Measurements from ENCODE around the gene ARID4B. TPM values are rescaled to one million over a fixed set of nuclear protein-coding genes. Genes with fewer than 3 reads are reported as not detected.

ARID4B gene
- polyA plus RNA-seq, 4 donors = 10.3 to 26.6 (median 12.6) TPM

- Histone ChIP-seq H3K4me1 (ENCODE audit: control insufficient read depth in 3 of 3, insufficient read depth in 2 of 3, low read depth in 1 of 3, low read length in 2 of 3) (peaks cover 1 to 10% (median 4%) of the 10 kb centered on the region in 3 donors), H3K27me3 (ENCODE audit: control insufficient read depth in 3 of 3, insufficient read depth in 3 of 3, low read length in 3 of 3) (no peaks in the 10 kb centered on the region), H3K36me3 (ENCODE audit: control insufficient read depth in 3 of 3, insufficient read depth in 2 of 3, low read depth in 1 of 3, low read length in 3 of 3) (peaks cover 0 to 15% (median 3%) of the 10 kb centered on the region in 3 donors), H3K4me3 (ENCODE audit: low read depth in 1 of 3, low read length in 3 of 3) (peak overlapping the region; percentile 93 to 100 (median 99)), H3K27ac (ENCODE audit: low read depth in 1 of 3, low read length in 2 of 3) (peak overlapping the region; percentile 79 to 99 (median 97)), H3K9me3 (ENCODE audit: control insufficient read depth in 2 of 2, insufficient read depth in 1 of 2, low read depth in 1 of 2, low read length in 1 of 2) (no peaks in the 10 kb centered on the region)
- peak; percentile 48 to 74 for DNase-seq
- no peak for FAIRE-seq
- WGBS, 3 donors = 0 to 1% (median 0%) methylated on average over 64 to 78 of the region's 78 CpGs
Observed at GRCh38 chr1:235326719-235327558, 1.0 kb downstream of the ARID4B start.

GRCh38 chr1:235325854-235326253 lies 2.1 kb downstream of the ARID4B start:
- 3 to 19% (median 8%) methylated on average over 2 of the region's 2 CpGs for WGBS, 3 donors
- Histone ChIP-seq H3K9me3 (ENCODE audit: control insufficient read depth in 2 of 2, insufficient read depth in 1 of 2, low read depth in 1 of 2, low read length in 1 of 2) (no peaks in the 10 kb centered on the region), H3K27ac (ENCODE audit: low read depth in 1 of 3, low read length in 2 of 3) (no peak overlapping the region), H3K27me3 (ENCODE audit: control insufficient read depth in 3 of 3, insufficient read depth in 3 of 3, low read length in 3 of 3) (no peaks in the 10 kb centered on the region), H3K36me3 (ENCODE audit: control insufficient read depth in 3 of 3, insufficient read depth in 2 of 3, low read depth in 1 of 3, low read length in 3 of 3) (peaks cover 0 to 22% (median 3%) of the 10 kb centered on the region in 3 donors), H3K4me1 (ENCODE audit: control insufficient read depth in 3 of 3, insufficient read depth in 2 of 3, low read depth in 1 of 3, low read length in 2 of 3) (peaks cover 0 to 6% (median 0%) of the 10 kb centered on the region in 3 donors), H3K4me3 (ENCODE audit: low read depth in 1 of 3, low read length in 3 of 3) (peak overlapping the region in 1 of 3 donors; percentile 99)
- FAIRE-seq (no peak), DNase-seq (no peak)

DNA sequence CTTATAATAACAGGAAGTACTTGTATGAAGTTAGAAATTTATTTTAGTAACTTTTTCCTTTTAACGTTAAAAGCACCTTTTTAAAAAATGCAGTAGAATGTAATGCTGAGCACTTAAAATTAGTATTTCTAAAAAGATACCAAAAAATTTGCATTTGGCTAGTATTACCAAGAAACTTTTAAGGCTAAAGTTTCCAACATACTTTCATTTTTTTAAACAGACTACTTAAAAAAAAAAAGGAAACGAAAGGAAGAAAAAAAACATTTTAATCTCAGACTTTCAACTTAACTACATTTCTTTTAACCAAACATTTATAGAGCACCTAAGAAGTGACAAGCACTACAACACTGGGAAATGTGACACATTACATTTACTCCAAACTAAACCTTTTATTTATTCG lies 2.8 kb downstream of the ARID4B start:
- Histone ChIP-seq H3K27ac (ENCODE audit: low read depth in 1 of 3, low read length in 2 of 3) (no peak overlapping the region), H3K4me1 (ENCODE audit: control insufficient read depth in 3 of 3, insufficient read depth in 2 of 3, low read depth in 1 of 3, low read length in 2 of 3) (peaks cover 0 to 2% (median 2%) of the 10 kb centered on the region in 3 donors), H3K36me3 (ENCODE audit: control insufficient read depth in 3 of 3, insufficient read depth in 2 of 3, low read depth in 1 of 3, low read length in 3 of 3) (peaks cover 2 to 22% (median 3%) of the 10 kb centered on the region in 3 donors), H3K4me3 (ENCODE audit: low read depth in 1 of 3, low read length in 3 of 3) (no peak overlapping the region), H3K27me3 (ENCODE audit: control insufficient read depth in 3 of 3, insufficient read depth in 3 of 3, low read length in 3 of 3) (no peaks in the 10 kb centered on the region), H3K9me3 (ENCODE audit: control insufficient read depth in 2 of 2, insufficient read depth in 1 of 2, low read depth in 1 of 2, low read length in 1 of 2) (no peaks in the 10 kb centered on the region)
- FAIRE-seq (no peak), DNase-seq (no peak)
- 16 to 18% (median 16%) methylated on average over 3 of the region's 3 CpGs for WGBS, 3 donors

GRCh38 chr1:235324296-235324695 lies 3.7 kb downstream of the ARID4B start:
- Histone ChIP-seq H3K4me3 (ENCODE audit: low read depth in 1 of 3, low read length in 3 of 3) (no peak overlapping the region), H3K27me3 (ENCODE audit: control insufficient read depth in 3 of 3, insufficient read depth in 3 of 3, low read length in 3 of 3) (no peaks in the 10 kb centered on the region), H3K36me3 (ENCODE audit: control insufficient read depth in 3 of 3, insufficient read depth in 2 of 3, low read depth in 1 of 3, low read length in 3 of 3) (peaks cover 2 to 26% (median 3%) of the 10 kb centered on the region in 3 donors), H3K27ac (ENCODE audit: low read depth in 1 of 3, low read length in 2 of 3) (peak overlapping the region in 1 of 3 donors; percentile 23), H3K4me1 (ENCODE audit: control insufficient read depth in 3 of 3, insufficient read depth in 2 of 3, low read depth in 1 of 3, low read length in 2 of 3) (peaks cover 0 to 2% (median 2%) of the 10 kb centered on the region in 3 donors), H3K9me3 (ENCODE audit: control insufficient read depth in 2 of 2, insufficient read depth in 1 of 2, low read depth in 1 of 2, low read length in 1 of 2) (no peaks in the 10 kb centered on the region)
- FAIRE-seq = no peak
- DNase-seq = no peak
- WGBS, 3 donors = 85 to 89% (median 87%) methylated on average over 5 of the region's 5 CpGs

DNA sequence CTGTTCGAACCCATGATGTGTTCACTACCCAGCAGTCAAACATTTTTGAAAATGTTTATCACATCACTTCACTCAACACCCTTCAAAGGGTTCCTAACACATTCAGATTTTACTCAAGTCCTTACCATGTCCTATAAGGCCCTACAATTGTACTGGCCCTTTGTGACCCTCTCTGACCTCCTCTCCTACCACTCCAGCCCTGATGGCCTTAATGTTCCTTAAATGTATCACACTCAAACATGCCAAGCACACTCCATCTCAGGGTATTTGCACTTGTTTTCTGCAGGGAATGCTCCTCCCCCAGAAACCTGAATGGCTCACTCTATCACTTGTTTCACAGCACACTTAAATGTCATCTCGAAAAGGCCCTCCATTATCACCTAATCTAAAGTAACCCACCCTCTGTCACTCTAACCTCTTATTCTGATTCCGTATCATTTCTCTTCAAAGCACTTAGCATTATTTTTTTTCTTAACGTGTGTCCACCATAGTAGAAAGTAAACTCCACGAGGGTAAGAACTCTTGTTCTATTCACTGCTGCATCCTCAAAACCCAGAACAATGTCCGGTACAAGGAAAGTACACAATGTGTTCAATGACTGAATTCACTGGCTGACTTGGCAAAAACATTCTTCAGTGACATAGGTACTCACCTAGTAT lies 7.3 kb downstream of the ARID4B start:
- Histone ChIP-seq H3K27me3 (ENCODE audit: control insufficient read depth in 3 of 3, insufficient read depth in 3 of 3, low read length in 3 of 3) (no peaks in the 10 kb centered on the region), H3K4me1 (ENCODE audit: control insufficient read depth in 3 of 3, insufficient read depth in 2 of 3, low read depth in 1 of 3, low read length in 2 of 3) (peaks cover 0 to 2% (median 0%) of the 10 kb centered on the region in 3 donors), H3K9me3 (ENCODE audit: control insufficient read depth in 2 of 2, insufficient read depth in 1 of 2, low read depth in 1 of 2, low read length in 1 of 2) (no peaks in the 10 kb centered on the region), H3K4me3 (ENCODE audit: low read depth in 1 of 3, low read length in 3 of 3) (no peak overlapping the region), H3K27ac (ENCODE audit: low read depth in 1 of 3, low read length in 2 of 3) (no peak overlapping the region), H3K36me3 (ENCODE audit: control insufficient read depth in 3 of 3, insufficient read depth in 2 of 3, low read depth in 1 of 3, low read length in 3 of 3) (peaks cover 2 to 35% (median 3%) of the 10 kb centered on the region in 3 donors)
- WGBS, 3 donors = 75 to 87% (median 81%) methylated on average over 6 of the region's 6 CpGs
- FAIRE-seq (no peak), DNase-seq (no peak)

DNA sequence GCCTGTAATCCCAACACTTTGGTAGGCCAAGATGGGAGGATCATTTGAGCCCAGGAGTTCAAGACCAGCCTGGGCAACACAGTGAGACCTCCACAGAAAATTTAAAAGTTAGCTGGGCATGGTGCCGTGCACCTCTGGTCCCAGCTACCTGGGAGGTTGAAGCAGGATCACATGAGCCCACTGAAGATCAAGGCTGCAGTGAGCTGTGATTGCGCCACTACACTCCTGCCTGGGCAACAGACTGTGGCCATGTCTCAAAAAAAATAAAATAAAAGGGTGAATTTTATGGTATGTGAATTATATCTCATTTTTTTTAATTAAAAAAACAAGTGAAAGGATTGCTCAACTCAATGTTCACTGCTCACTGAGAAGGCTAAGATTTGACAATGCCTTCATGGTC lies 8.7 kb downstream of the ARID4B start:
- H3K36me3 ChIP-seq (ENCODE audit: control insufficient read depth in 3 of 3, insufficient read depth in 2 of 3, low read depth in 1 of 3, low read length in 3 of 3) = peaks cover 2 to 36% (median 3%) of the 10 kb centered on the region in 3 donors
- peaks cover 0 to 2% (median 0%) of the 10 kb centered on the region in 3 donors for H3K4me1 ChIP-seq (ENCODE audit: control insufficient read depth in 3 of 3, insufficient read depth in 2 of 3, low read depth in 1 of 3, low read length in 2 of 3)
- 95 to 98% (median 96%) methylated on average over 2 of the region's 2 CpGs for WGBS, 3 donors
- H3K27me3 ChIP-seq (ENCODE audit: control insufficient read depth in 3 of 3, insufficient read depth in 3 of 3, low read length in 3 of 3) = no peaks in the 10 kb centered on the region
- H3K4me3 ChIP-seq (ENCODE audit: low read depth in 1 of 3, low read length in 3 of 3) = no peak overlapping the region
- H3K9me3 ChIP-seq (ENCODE audit: control insufficient read depth in 2 of 2, insufficient read depth in 1 of 2, low read depth in 1 of 2, low read length in 1 of 2) = no peaks in the 10 kb centered on the region
- DNase-seq = no peak
- FAIRE-seq = no peak
- no peak overlapping the region for H3K27ac ChIP-seq (ENCODE audit: low read depth in 1 of 3, low read length in 2 of 3)

GRCh38 chr1:235317168-235317567 lies 10.8 kb downstream of the ARID4B start:
- no peaks in the 10 kb centered on the region for H3K9me3 ChIP-seq (ENCODE audit: control insufficient read depth in 2 of 2, insufficient read depth in 1 of 2, low read depth in 1 of 2, low read length in 1 of 2)
- H3K4me1 ChIP-seq (ENCODE audit: control insufficient read depth in 3 of 3, insufficient read depth in 2 of 3, low read depth in 1 of 3, low read length in 2 of 3) = peaks cover 0 to 5% (median 2%) of the 10 kb centered on the region in 3 donors
- FAIRE-seq = no peak
- 61 to 91% (median 62%) methylated on average over 1 of the region's 1 CpG for WGBS, 3 donors
- H3K27ac ChIP-seq (ENCODE audit: low read depth in 1 of 3, low read length in 2 of 3) = no peak overlapping the region
- H3K27me3 ChIP-seq (ENCODE audit: control insufficient read depth in 3 of 3, insufficient read depth in 3 of 3, low read length in 3 of 3) = no peaks in the 10 kb centered on the region
- DNase-seq = no peak
- peaks cover 2 to 29% (median 2%) of the 10 kb centered on the region in 3 donors for H3K36me3 ChIP-seq (ENCODE audit: control insufficient read depth in 3 of 3, insufficient read depth in 2 of 3, low read depth in 1 of 3, low read length in 3 of 3)
- no peak overlapping the region for H3K4me3 ChIP-seq (ENCODE audit: low read depth in 1 of 3, low read length in 3 of 3)

GRCh38 chr1:235315735-235316134 lies 12.2 kb downstream of the ARID4B start:
- peaks cover 0 to 5% (median 2%) of the 10 kb centered on the region in 3 donors for H3K4me1 ChIP-seq (ENCODE audit: control insufficient read depth in 3 of 3, insufficient read depth in 2 of 3, low read depth in 1 of 3, low read length in 2 of 3)
- no peaks in the 10 kb centered on the region for H3K9me3 ChIP-seq (ENCODE audit: control insufficient read depth in 2 of 2, insufficient read depth in 1 of 2, low read depth in 1 of 2, low read length in 1 of 2)
- no peak overlapping the region for H3K4me3 ChIP-seq (ENCODE audit: low read depth in 1 of 3, low read length in 3 of 3)
- DNase-seq = no peak
- 92 to 96% (median 95%) methylated on average over 4 of the region's 4 CpGs for WGBS, 3 donors
- no peak for FAIRE-seq
- peaks cover 0 to 23% (median 2%) of the 10 kb centered on the region in 3 donors for H3K36me3 ChIP-seq (ENCODE audit: control insufficient read depth in 3 of 3, insufficient read depth in 2 of 3, low read depth in 1 of 3, low read length in 3 of 3)
- no peak overlapping the region for H3K27ac ChIP-seq (ENCODE audit: low read depth in 1 of 3, low read length in 2 of 3)
- H3K27me3 ChIP-seq (ENCODE audit: control insufficient read depth in 3 of 3, insufficient read depth in 3 of 3, low read length in 3 of 3) = no peaks in the 10 kb centered on the region

All from small intestine (tissue), 7 donors.